Measurements from ENCODE around the gene XIRP2.
"Not testable (repeated sequence)": the region's sequence is repeated elsewhere in the genome, so short reads cannot be mapped to it uniquely, and the experiment has no call there.

GRCh38 chr2:167109682-167110081 is 221.4 kb downstream of the XIRP2 start:
- TF ChIP-seq POLR2A, CTCF (IDR thresholded peaks at IDR 0.05): not testable (repeated sequence)
